Neuronal stem cell (in vitro differentiated cells): ENCODE results near the gene BBS1.

Experiments used
- DNase-seq: peaks from one replicate; pipeline ENCODE4 v3.0.0-alpha.2; 2013; ENCODE audit warnings: low spot score
- H2AFZ ChIP-seq: one replicate; pipeline ENCODE4 v1.6.1; 2013; ENCODE audit warnings: mild to moderate bottlenecking, low read length, inconsistent platforms
- H2AK5ac ChIP-seq: 2 replicates; pipeline ENCODE4 v1.6.1; 2013; ENCODE audit warnings: low read depth, mild to moderate bottlenecking, inconsistent platforms, low read length, moderate library complexity, mixed read lengths
- H2BK120ac ChIP-seq: 2 replicates; pipeline ENCODE4 v1.6.1; 2013; ENCODE audit warnings: low read depth, mild to moderate bottlenecking, inconsistent platforms, low read length, moderate library complexity, mixed read lengths
- H2BK12ac ChIP-seq: one replicate; pipeline ENCODE4 v1.6.1; 2013; ENCODE audit warnings: low read length, inconsistent platforms
- H2BK15ac ChIP-seq: 2 replicates; pipeline ENCODE4 v1.6.1; 2013; ENCODE audit warnings: mild to moderate bottlenecking, low read length, inconsistent platforms, mixed read lengths
- H2BK5ac ChIP-seq: one replicate; pipeline ENCODE4 v1.6.1; 2013; ENCODE audit warnings: inconsistent platforms, mild to moderate bottlenecking, low read length, moderate library complexity
- H3K14ac ChIP-seq: one replicate; pipeline ENCODE4 v1.6.1; 2013; ENCODE audit warnings: low read length, inconsistent platforms
- H3K18ac ChIP-seq: 2 replicates; pipeline ENCODE4 v1.6.1; 2013; ENCODE audit warnings: low read length, inconsistent platforms
- H3K23ac ChIP-seq: 2 replicates; pipeline ENCODE4 v1.6.1; 2013; ENCODE audit warnings: low read depth, mild to moderate bottlenecking, mixed read lengths, low read length, inconsistent platforms; ENCODE audit not compliant: poor library complexity
- H3K27ac ChIP-seq: replicated peaks from 3 replicates; pipeline ENCODE4 v1.5.1; 2013; ENCODE audit warnings: low read length, inconsistent platforms
- H3K27me3 ChIP-seq, 3 experiments: 2 replicates each; pipeline ENCODE4 v1.6.1; 2013; ENCODE audit warnings: low read length in 3 of 3, mild to moderate bottlenecking in 2 of 3, inconsistent platforms in 1 of 3, low read depth in 1 of 3, mixed read lengths in 1 of 3, moderate library complexity in 1 of 3; ENCODE audit not compliant: control insufficient read depth in 3 of 3, insufficient read depth in 3 of 3
- H3K36me3 ChIP-seq, 2 donors: replicated peaks in 1 of 2; 2 replicates each; pipeline ENCODE4 v1.6.1; 2013; ENCODE audit warnings: low read length in 2 of 2; ENCODE audit not compliant: control insufficient read depth in 2 of 2, insufficient read depth in 2 of 2
- H3K4ac ChIP-seq: 2 replicates; pipeline ENCODE4 v1.6.1; 2013; ENCODE audit warnings: inconsistent platforms, mild to moderate bottlenecking, low read length, moderate library complexity
- H3K4me1 ChIP-seq, 2 donors: 1 replicate in 1 of 2; 2 replicates in 1 of 2; pipeline ENCODE4 v1.6.1; 2013; ENCODE audit warnings: low read length in 2 of 2, low read depth in 1 of 2; ENCODE audit not compliant: control insufficient read depth in 2 of 2, insufficient read depth in 1 of 2
- H3K4me2 ChIP-seq: one replicate; pipeline ENCODE4 v1.6.1; 2013; ENCODE audit warnings: mild to moderate bottlenecking, low read length, inconsistent platforms; ENCODE audit not compliant: insufficient read depth, poor library complexity, severe bottlenecking
- H3K4me3 ChIP-seq, 2 donors: 2 replicates each; pipeline ENCODE4 v1.5.1; 2013; ENCODE audit warnings: low read length in 2 of 2, mild to moderate bottlenecking in 2 of 2, inconsistent platforms in 1 of 2, moderate library complexity in 1 of 2
- H3K79me1 ChIP-seq: one replicate; pipeline ENCODE4 v1.6.1; 2013; ENCODE audit warnings: low read depth, mild to moderate bottlenecking, inconsistent platforms, low read length, moderate library complexity
- H3K9ac ChIP-seq: one replicate; pipeline ENCODE4 v1.6.1; 2013; ENCODE audit warnings: mild to moderate bottlenecking, low read depth, low read length, inconsistent platforms; ENCODE audit not compliant: poor library complexity
- H3K9me3 ChIP-seq, 2 donors: replicated peaks in 1 of 2; 2 replicates each; pipeline versions ENCODE3 to v1.6.1; 2013; ENCODE audit warnings: low read length in 2 of 2, mild to moderate bottlenecking in 2 of 2, inconsistent platforms in 1 of 2, low read depth in 1 of 2, mixed read lengths in 1 of 2, moderate library complexity in 1 of 2; ENCODE audit not compliant: control insufficient read depth in 2 of 2, insufficient read depth in 1 of 2
- H4K8ac ChIP-seq: one replicate; pipeline ENCODE4 v1.6.1; 2013; ENCODE audit warnings: low read depth, mild to moderate bottlenecking, inconsistent platforms, low read length, moderate library complexity
- H4K91ac ChIP-seq: one replicate; pipeline ENCODE4 v1.6.1; 2013; ENCODE audit warnings: low read length, low read depth, mild to moderate bottlenecking, inconsistent platforms; ENCODE audit not compliant: poor library complexity
- WGBS, 2 donors: extraction: QIAGEN DNeasy Blood & Tissue Kit; methylation state at CpG; one replicate each; pipeline ENCODE4 v1.1.7; 2013; ENCODE audit warnings: missing lambda C conversion rate in 2 of 2, mixed read lengths in 1 of 2; ENCODE audit not compliant: insufficient read length in 2 of 2, insufficient replicate concordance in 1 of 2; ENCODE audit errors: extremely low coverage in 2 of 2; 5-methylcytosine and 5-hydroxymethylcytosine counted together

The BBS1 gene

DNA sequence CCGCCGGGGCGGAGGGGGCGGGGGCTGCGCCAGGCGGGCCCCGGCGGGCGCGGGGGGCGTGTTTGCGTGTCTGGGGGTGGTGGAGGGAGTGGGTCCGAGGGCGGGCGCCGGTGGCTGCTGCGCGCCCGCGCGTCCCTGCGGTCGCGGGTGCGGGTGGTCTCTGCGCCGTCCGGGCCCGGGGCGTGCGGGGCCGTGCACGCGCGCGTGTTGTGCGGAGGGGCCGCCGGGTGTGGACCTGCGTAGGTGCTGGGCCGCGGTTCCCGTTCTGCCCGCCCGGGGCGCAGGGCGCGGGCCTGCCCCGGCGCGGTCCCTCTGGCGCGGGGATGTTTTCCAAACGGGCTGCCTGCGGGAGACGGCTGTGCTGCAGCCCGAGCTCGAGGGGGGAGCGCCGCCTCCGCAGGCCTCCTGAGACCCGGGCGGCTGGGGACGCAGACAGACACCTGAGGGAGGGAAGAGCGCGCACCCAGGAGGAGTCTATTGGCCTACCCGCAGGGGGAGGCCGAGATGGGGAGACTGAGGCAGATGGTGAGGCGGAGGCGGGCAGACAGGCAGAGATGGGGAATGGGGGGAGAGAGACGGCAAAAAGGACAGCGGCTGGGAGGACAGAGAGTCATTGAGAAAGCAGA, 43.3 kb upstream of the BBS1 start:
- peak overlapping the region; percentile 55 for H2BK5ac ChIP-seq
- peak overlapping the region; percentile 91 for H3K18ac ChIP-seq
- DNase-seq: peak; percentile 33
- peak overlapping the region; percentile 82 for H3K9ac ChIP-seq
- H3K4me3 ChIP-seq: peak overlapping the region; percentile 68 to 93
- H3K36me3 ChIP-seq: peaks cover 4 to 28% of the 10 kb centered on the region in 2 donors
- peak overlapping the region; percentile 1 for H2BK12ac ChIP-seq
- H3K4ac ChIP-seq: no peak overlapping the region
- H3K4me1 ChIP-seq: peaks cover 13 to 26% of the 10 kb centered on the region in 2 donors
- H3K23ac ChIP-seq: peak overlapping the region; percentile 90
- no peak overlapping the region for H2BK120ac ChIP-seq
- H2AK5ac ChIP-seq: peak overlapping the region; percentile 80
- peak overlapping the region; percentile 86 for H3K14ac ChIP-seq
- H3K4me2 ChIP-seq: peak overlapping the region; percentile 92
- no peaks in the 10 kb centered on the region for H3K27me3 ChIP-seq
- H3K9me3 ChIP-seq: peaks cover 0 to 2% of the 10 kb centered on the region in 2 donors
- no peak overlapping the region for H2BK15ac ChIP-seq
- H3K27ac ChIP-seq: no peak overlapping the region
- peak overlapping the region; percentile 99 for H2AFZ ChIP-seq
- no peak overlapping the region for H4K8ac ChIP-seq
- H3K79me1 ChIP-seq: no peaks in the 10 kb centered on the region
- H4K91ac ChIP-seq: no peak overlapping the region
- no CpG with 5 or more reads among the region's 72 CpGs for WGBS, 2 donors

- Histone ChIP-seq H3K9me3 (peaks cover 0 to 2% of the 10 kb centered on the region in 2 donors), H2AFZ (peak overlapping the region; percentile 30), H2BK15ac (no peak overlapping the region), H3K9ac (peak overlapping the region; percentile 85), H2BK5ac (no peak overlapping the region), H3K4me2 (peak overlapping the region; percentile 92), H3K4me1 (peaks cover 13 to 26% of the 10 kb centered on the region in 2 donors), H3K27me3 (no peaks in the 10 kb centered on the region), H3K18ac (peak overlapping the region; percentile 89), H3K14ac (no peak overlapping the region), H3K4ac (no peak overlapping the region), H4K91ac (no peak overlapping the region), H2AK5ac (peak overlapping the region; percentile 22), H3K79me1 (no peaks in the 10 kb centered on the region), H3K4me3 (peak overlapping the region in 1 of 2 donors; percentile 68), H2BK120ac (no peak overlapping the region), H3K27ac (no peak overlapping the region), H4K8ac (no peak overlapping the region), H3K23ac (no peak overlapping the region), H3K36me3 (peaks cover 9 to 34% of the 10 kb centered on the region in 2 donors), H2BK12ac (no peak overlapping the region)
- no CpG with 5 or more reads among the region's 6 CpGs for WGBS, 2 donors
- DNase-seq: peak; percentile 38
Measured at GRCh38 chr11:66467756-66468155, 42.7 kb upstream of the BBS1 start.

- no peak overlapping the region for H2AK5ac ChIP-seq
- H2BK15ac ChIP-seq: no peak overlapping the region
- H3K4ac ChIP-seq: no peak overlapping the region
- H3K18ac ChIP-seq: no peak overlapping the region
- H3K9me3 ChIP-seq: no peaks in the 10 kb centered on the region
- no peak overlapping the region for H3K4me2 ChIP-seq
- no CpG with 5 or more reads among the region's 6 CpGs for WGBS, 2 donors
- no peak overlapping the region for H2BK5ac ChIP-seq
- H4K91ac ChIP-seq: no peak overlapping the region
- H4K8ac ChIP-seq: no peak overlapping the region
- H3K4me1 ChIP-seq: peaks cover 13 to 26% of the 10 kb centered on the region in 2 donors
- H3K9ac ChIP-seq: no peak overlapping the region
- no peak for DNase-seq
- no peak overlapping the region for H3K14ac ChIP-seq
- H3K27ac ChIP-seq: no peak overlapping the region
- H3K36me3 ChIP-seq: peaks cover 16 to 43% of the 10 kb centered on the region in 2 donors
- H3K23ac ChIP-seq: no peak overlapping the region
- H3K79me1 ChIP-seq: no peaks in the 10 kb centered on the region
- no peak overlapping the region for H2AFZ ChIP-seq
- no peak overlapping the region for H2BK12ac ChIP-seq
- H3K4me3 ChIP-seq: no peak overlapping the region
- H2BK120ac ChIP-seq: no peak overlapping the region
- H3K27me3 ChIP-seq: no peaks in the 10 kb centered on the region
Measured at GRCh38 chr11:66468691-66469090, 41.7 kb upstream of the BBS1 start.

- no peak overlapping the region for H4K91ac ChIP-seq
- H3K27me3 ChIP-seq: no peaks in the 10 kb centered on the region
- H2AFZ ChIP-seq: no peak overlapping the region
- no peak overlapping the region for H3K27ac ChIP-seq
- no peaks in the 10 kb centered on the region for H3K79me1 ChIP-seq
- H2BK15ac ChIP-seq: no peak overlapping the region
- H3K4me2 ChIP-seq: no peak overlapping the region
- H3K14ac ChIP-seq: no peak overlapping the region
- H3K9me3 ChIP-seq: no peaks in the 10 kb centered on the region
- H2AK5ac ChIP-seq: no peak overlapping the region
- H3K4ac ChIP-seq: no peak overlapping the region
- H3K4me1 ChIP-seq: peaks cover 13 to 26% of the 10 kb centered on the region in 2 donors
- no peak overlapping the region for H2BK5ac ChIP-seq
- peak overlapping the region; percentile 9 for H3K9ac ChIP-seq
- no peak overlapping the region for H3K18ac ChIP-seq
- H3K23ac ChIP-seq: no peak overlapping the region
- H3K36me3 ChIP-seq: peaks cover 21 to 50% of the 10 kb centered on the region in 2 donors
- no peak for DNase-seq
- WGBS, 2 donors: no CpG with 5 or more reads among the region's 1 CpG
- H2BK120ac ChIP-seq: no peak overlapping the region
- H4K8ac ChIP-seq: no peak overlapping the region
- H2BK12ac ChIP-seq: no peak overlapping the region
- H3K4me3 ChIP-seq: no peak overlapping the region
Measured at GRCh38 chr11:66469441-66469840, 41.0 kb upstream of the BBS1 start.
